ENCODE measurements around the gene GDI2. TPM values are rescaled to one million over a fixed set of nuclear protein-coding genes. Genes with fewer than 3 reads are reported as not detected.
A peak's percentile ranks its signal among the peaks of the same experiment; 100 is the strongest.

Gene GDI2
- total and polyA plus RNA-seq, 9 of the 15 experiments (the other 6 are each of a cell fraction or from before 2014, with no cell fraction given) = 262 to 424 (median 287) TPM

DNA sequence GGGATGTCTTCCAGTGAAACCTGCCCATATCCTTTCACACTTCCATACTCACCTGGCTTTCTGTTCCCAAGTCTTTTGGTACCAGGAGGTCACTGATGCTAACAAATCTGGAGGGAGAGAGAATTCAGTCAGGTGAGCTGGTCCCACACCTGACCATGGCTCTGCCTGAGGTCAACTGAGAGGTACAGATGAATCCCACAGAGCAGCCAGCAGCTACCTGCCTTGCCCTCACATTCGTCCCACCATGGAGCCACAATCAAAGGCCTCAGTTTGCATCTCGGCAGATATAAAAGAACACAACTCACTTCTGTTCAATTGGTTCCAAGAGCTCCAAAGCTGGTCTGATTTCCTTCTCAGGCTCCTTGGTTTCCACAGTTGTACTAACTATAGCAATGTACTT, 47.0 kb downstream of the GDI2 start:
- 88% methylated on average over 2 of the region's 2 CpGs for WGBS (ENCODE audit: insufficient coverage, low coverage, missing lambda C conversion rate)
- in situ Hi-C loops (cut with MboI) (no loop called here), intact Hi-C loops (cut with micrococcal nuclease) (no loop called here)
- Histone ChIP-seq H3K4me1 (replicated peaks in 1 of 2; ENCODE audit: control insufficient read depth in 2 of 2, insufficient read depth in 2 of 2, low read length in 2 of 2) (no peaks in the 10 kb centered on the region), H3K36me3 (ENCODE audit: control insufficient read depth, insufficient read depth, low read length) (peaks cover 84% of the 10 kb centered on the region), H3K4me2 (ENCODE audit: insufficient read depth, low read length) (no peak overlapping the region), H4K20me1 (replicated peaks; ENCODE audit: control insufficient read depth, insufficient read depth, low read length) (no peaks in the 10 kb centered on the region), H3K9me3 (replicated peaks; ENCODE audit: control insufficient read depth, insufficient read depth, low read depth, low read length) (no peaks in the 10 kb centered on the region), H3K79me2 (ENCODE audit: control insufficient read depth, insufficient read depth, low read length) (peaks cover 12% of the 10 kb centered on the region), H3K27ac (ENCODE audit: extremely low read depth, low read depth, low read length) (no peak overlapping the region), H3K4me3 (no peak overlapping the region), H2AFZ (ENCODE audit: low read depth, low read length) (no peak overlapping the region), H3K9ac (ENCODE audit: insufficient read depth in 1 of 2, low read depth in 2 of 2, low read length in 2 of 2) (no peak overlapping the region), H3K9me1 (ENCODE audit: control insufficient read depth, insufficient read depth, low read length) (no peaks in the 10 kb centered on the region), H3K27me3 (ENCODE audit: control insufficient read depth in 2 of 2, insufficient read depth in 2 of 2, low read length in 2 of 2) (no peaks in the 10 kb centered on the region)
- FAIRE-seq (no peak), DNase-seq (ENCODE audit: extremely low read depth in 1 of 4, low spot score in 3 of 4) (no peak), ATAC-seq (no peak)
- ChIA-PET POLR2A (no interaction called here), CTCF (ENCODE audit: low intra/inter-chr PET ratio) (no interaction called here)
- no peak for TF ChIP-seq MAFG (tag; conservative IDR thresholded peaks at IDR 0.05)
- TF ChIP-seq POU5F1 (IDR thresholded peaks at IDR 0.05; ENCODE audit: borderline replicate concordance, low read depth, low read length, partially characterized antibody) = no peak
- TF ChIP-seq ZNF316 (IDR thresholded peaks at IDR 0.05) = no peak
- TF ChIP-seq SUPT5H (IDR thresholded peaks at IDR 0.05) = 0 out of 2 replicates have a peak, but pooled peaks have one; percentile 33
- TF ChIP-seq POLR2A (conservative IDR thresholded peaks at IDR 0.05) = peak; percentile 42; the same call in 1 of the 2 replicates
- TF ChIP-seq ZNF57 (CRISPR knock-in tag; IDR thresholded peaks at IDR 0.05) = no peak
- BruUV-seq (replicated peaks) = no TSS peak

DNA sequence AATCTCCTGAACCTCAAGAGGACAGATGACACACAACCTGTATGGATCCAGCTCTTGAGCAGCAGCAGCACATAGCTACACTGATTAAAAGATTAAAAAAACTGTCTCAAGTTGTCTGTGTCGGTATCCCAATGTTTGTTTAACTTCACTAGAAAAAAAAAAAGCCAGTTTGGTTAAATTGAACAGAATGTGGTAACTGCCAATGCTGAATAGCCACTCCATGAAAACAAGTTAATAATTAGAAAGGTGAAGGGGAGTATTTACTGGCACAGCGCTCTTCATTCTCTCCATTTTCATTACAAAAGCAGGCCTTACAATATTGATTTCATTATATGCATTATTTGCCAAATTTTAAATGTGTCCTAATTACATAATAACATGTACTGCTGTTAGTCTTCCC, 47.6 kb downstream of the GDI2 start:
- FAIRE-seq (no peak), ATAC-seq (no peak; the same call in 2 of the 3 replicates), DNase-seq (ENCODE audit: extremely low read depth in 1 of 4, low spot score in 3 of 4) (no peak)
- 96% methylated on average over 2 of the region's 2 CpGs for WGBS (ENCODE audit: insufficient coverage, low coverage, missing lambda C conversion rate)
- no peaks in the 10 kb centered on the region for H3K27me3 ChIP-seq (ENCODE audit: control insufficient read depth in 2 of 2, insufficient read depth in 2 of 2, low read length in 2 of 2)
- H4K20me1 ChIP-seq (replicated peaks; ENCODE audit: control insufficient read depth, insufficient read depth, low read length) = no peaks in the 10 kb centered on the region
- POLR2A ChIA-PET = no interaction called here
- H3K36me3 ChIP-seq (ENCODE audit: control insufficient read depth, insufficient read depth, low read length) = peaks cover 87% of the 10 kb centered on the region
- H3K4me1 ChIP-seq (replicated peaks in 1 of 2; ENCODE audit: control insufficient read depth in 2 of 2, insufficient read depth in 2 of 2, low read length in 2 of 2) = no peaks in the 10 kb centered on the region
- intact Hi-C loops (cut with micrococcal nuclease) = no loop called here
- CTCF ChIA-PET (ENCODE audit: low intra/inter-chr PET ratio) = no interaction called here
- peaks cover 8% of the 10 kb centered on the region; the same call in 2 of the 3 replicates for H3K79me2 ChIP-seq (ENCODE audit: control insufficient read depth, insufficient read depth, low read length)
- no peak overlapping the region for H3K27ac ChIP-seq (ENCODE audit: extremely low read depth, low read depth, low read length)
- no peak overlapping the region for H3K9ac ChIP-seq (ENCODE audit: insufficient read depth in 1 of 2, low read depth in 2 of 2, low read length in 2 of 2)
- no peak overlapping the region for H2AFZ ChIP-seq (ENCODE audit: low read depth, low read length)
- no peak overlapping the region for H3K4me3 ChIP-seq
- no peak overlapping the region for H3K4me2 ChIP-seq (ENCODE audit: insufficient read depth, low read length)
- H3K9me1 ChIP-seq (ENCODE audit: control insufficient read depth, insufficient read depth, low read length) = no peaks in the 10 kb centered on the region
- BruUV-seq (replicated peaks) = no TSS peak
- in situ Hi-C loops (cut with MboI) = no loop called here
- H3K9me3 ChIP-seq (replicated peaks; ENCODE audit: control insufficient read depth, insufficient read depth, low read depth, low read length) = no peaks in the 10 kb centered on the region
- TF ChIP-seq, protein P1, sequence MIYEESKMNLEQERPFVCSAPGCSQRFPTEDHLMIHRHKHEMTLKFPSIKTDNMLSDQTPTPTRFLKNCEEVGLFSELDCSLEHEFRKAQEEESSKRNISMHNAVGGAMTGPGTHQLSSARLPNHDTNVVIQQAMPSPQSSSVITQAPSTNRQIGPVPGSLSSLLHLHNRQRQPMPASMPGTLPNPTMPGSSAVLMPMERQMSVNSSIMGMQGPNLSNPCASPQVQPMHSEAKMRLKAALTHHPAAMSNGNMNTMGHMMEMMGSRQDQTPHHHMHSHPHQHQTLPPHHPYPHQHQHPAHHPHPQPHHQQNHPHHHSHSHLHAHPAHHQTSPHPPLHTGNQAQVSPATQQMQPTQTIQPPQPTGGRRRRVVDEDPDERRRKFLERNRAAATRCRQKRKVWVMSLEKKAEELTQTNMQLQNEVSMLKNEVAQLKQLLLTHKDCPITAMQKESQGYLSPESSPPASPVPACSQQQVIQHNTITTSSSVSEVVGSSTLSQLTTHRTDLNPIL (CRISPR knock-in tag; IDR thresholded peaks at IDR 0.05) = no peak
- no peak for TF ChIP-seq RBBP5 (IDR thresholded peaks at IDR 0.05; ENCODE audit: borderline replicate concordance, insufficient read depth, low read length, poor library complexity, severe bottlenecking)
- no peak for TF ChIP-seq ZNF778 (CRISPR knock-in tag; IDR thresholded peaks at IDR 0.05)
- TF ChIP-seq, protein P2, sequence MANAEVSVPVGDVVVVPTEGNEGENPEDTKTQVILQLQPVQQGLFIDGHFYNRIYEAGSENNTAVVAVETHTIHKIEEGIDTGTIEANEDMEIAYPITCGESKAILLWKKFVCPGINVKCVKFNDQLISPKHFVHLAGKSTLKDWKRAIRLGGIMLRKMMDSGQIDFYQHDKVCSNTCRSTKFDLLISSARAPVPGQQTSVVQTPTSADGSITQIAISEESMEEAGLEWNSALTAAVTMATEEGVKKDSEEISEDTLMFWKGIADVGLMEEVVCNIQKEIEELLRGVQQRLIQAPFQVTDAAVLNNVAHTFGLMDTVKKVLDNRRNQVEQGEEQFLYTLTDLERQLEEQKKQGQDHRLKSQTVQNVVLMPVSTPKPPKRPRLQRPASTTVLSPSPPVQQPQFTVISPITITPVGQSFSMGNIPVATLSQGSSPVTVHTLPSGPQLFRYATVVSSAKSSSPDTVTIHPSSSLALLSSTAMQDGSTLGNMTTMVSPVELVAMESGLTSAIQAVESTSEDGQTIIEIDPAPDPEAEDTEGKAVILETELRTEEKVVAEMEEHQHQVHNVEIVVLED (CRISPR knock-in tag; IDR thresholded peaks at IDR 0.05) = no peak
- TF ChIP-seq, protein P3, sequence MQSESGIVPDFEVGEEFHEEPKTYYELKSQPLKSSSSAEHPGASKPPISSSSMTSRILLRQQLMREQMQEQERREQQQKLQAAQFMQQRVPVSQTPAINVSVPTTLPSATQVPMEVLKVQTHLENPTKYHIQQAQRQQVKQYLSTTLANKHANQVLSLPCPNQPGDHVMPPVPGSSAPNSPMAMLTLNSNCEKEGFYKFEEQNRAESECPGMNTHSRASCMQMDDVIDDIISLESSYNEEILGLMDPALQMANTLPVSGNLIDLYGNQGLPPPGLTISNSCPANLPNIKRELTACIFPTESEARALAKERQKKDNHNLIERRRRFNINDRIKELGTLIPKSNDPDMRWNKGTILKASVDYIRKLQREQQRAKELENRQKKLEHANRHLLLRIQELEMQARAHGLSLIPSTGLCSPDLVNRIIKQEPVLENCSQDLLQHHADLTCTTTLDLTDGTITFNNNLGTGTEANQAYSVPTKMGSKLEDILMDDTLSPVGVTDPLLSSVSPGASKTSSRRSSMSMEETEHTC (IDR thresholded peaks at IDR 0.05) = no peak
- no peak for TF ChIP-seq BCOR (IDR thresholded peaks at IDR 0.05)
- no peak for TF ChIP-seq PPARD (CRISPR knock-in tag; IDR thresholded peaks at IDR 0.05)
- no peak for TF ChIP-seq CBFB (CRISPR knock-in tag; IDR thresholded peaks at IDR 0.05)

All from K562 (cell line).